GM12878 (cell line): ENCODE results near the gene CHST13. TPM values are rescaled to one million over a fixed set of nuclear protein-coding genes. Genes with fewer than 3 reads are reported as not detected.

Experiments
- ATAC-seq: fragments of 200-7000 bp; cut with Tn5 transposase; 3 replicates; pipeline ENCODE4 v1.9.1; 2020; ENCODE audit warnings: mild to moderate bottlenecking, moderate library complexity
- BruUV-seq: library from RNA; stranded (reverse); fragments of 400-500 nt; replicated peaks from 2 replicates; lab custom pipeline; 2021; lab: Mats Ljungman, UMichigan
- CTCF ChIA-PET: fragments of 300-600 bp; sonication (Branson Sonifier 250); formaldehyde crosslinking; extraction: SDS; loops from one replicate; lab custom pipeline; 2021; ENCODE audit warnings: inconsistent platforms; lab: Yijun Ruan, JAX
- POLR2A ChIA-PET: fragments of 350-600 bp; formaldehyde crosslinking; extraction: SDS; loops from one replicate; lab custom pipeline; 2021; ENCODE audit warnings: inconsistent platforms; lab: Charles Lee
- RAD21 ChIA-PET: fragments of 300-600 bp; sonication (Branson Sonifier 250); formaldehyde crosslinking; loops from one replicate; lab custom pipeline; 2023; ENCODE audit warnings: antibody characterized with exemption; ENCODE audit not compliant: unreplicated experiment; lab: Charles Lee
- SMC1A ChIA-PET: fragments of 300-600 bp; sonication (Branson Sonifier 250); formaldehyde crosslinking; loops from one replicate; lab custom pipeline; 2023; ENCODE audit not compliant: unreplicated experiment, uncharacterized antibody; lab: Charles Lee
- DNase-seq: peaks from one replicate; pipeline ENCODE4 v3.0.0-alpha.2; 2011; ENCODE audit warnings: low read depth, low spot score
- FAIRE-seq: peaks from 3 replicates; lab custom pipeline; 2011; peaks lifted over from hg19 to GRCh38; lab: Jason Lieb, UNC
- H2AFZ ChIP-seq: 2 replicates; pipeline ENCODE4 v1.6.0; 2011; ENCODE audit warnings: low read depth, low read length, control low read depth; ENCODE audit not compliant: control insufficient read depth
- H3K27ac ChIP-seq: 2 replicates; pipeline ENCODE4 v1.5.1; 2011; ENCODE audit warnings: control low read depth; ENCODE audit not compliant: control insufficient read depth, insufficient read depth
- H3K27me3 ChIP-seq, 2 experiments: replicated peaks in 1 of 2; 2 replicates each; pipeline versions ENCODE4 v1.6.0 to v1.6.1; 2011; ENCODE audit warnings: low read length in 1 of 2; ENCODE audit not compliant: control insufficient read depth in 2 of 2, insufficient read depth in 2 of 2
- H3K36me3 ChIP-seq, 2 experiments: 2 replicates each; pipeline ENCODE4 v1.5.1; 2011; ENCODE audit warnings: low read length in 1 of 2; ENCODE audit not compliant: control insufficient read depth in 2 of 2, insufficient read depth in 2 of 2
- H3K4me1 ChIP-seq: 2 replicates; pipeline ENCODE4 v1.6.1; 2011; ENCODE audit warnings: mild to moderate bottlenecking, low read length, moderate library complexity, mixed read lengths; ENCODE audit not compliant: control insufficient read depth, insufficient read depth
- H3K4me2 ChIP-seq: 2 replicates; pipeline ENCODE4 v1.6.0; 2011; ENCODE audit warnings: control low read depth; ENCODE audit not compliant: control insufficient read depth, insufficient read depth
- H3K4me3 ChIP-seq: fragments of 200-600 bp; sonication (generic); 2 replicates; pipeline ENCODE4 v1.5.1; 2016
- H3K79me2 ChIP-seq: 2 replicates; pipeline ENCODE4 v1.6.0; 2011; ENCODE audit warnings: low read length; ENCODE audit not compliant: control insufficient read depth, insufficient read depth
- H3K9ac ChIP-seq: 2 replicates; pipeline ENCODE4 v1.8.0; 2011; ENCODE audit warnings: low read length, control low read depth, mixed read lengths; ENCODE audit not compliant: control insufficient read depth, insufficient read depth
- H3K9me3 ChIP-seq: replicated peaks from 3 replicates; pipeline ENCODE4 v1.5.1; 2011; ENCODE audit warnings: mild to moderate bottlenecking, low read length; ENCODE audit not compliant: control insufficient read depth, insufficient read depth
- H4K20me1 ChIP-seq: 2 replicates; pipeline ENCODE4 v1.6.0; 2011; ENCODE audit not compliant: control insufficient read depth, insufficient read depth
- BCL11A ChIP-seq: IDR thresholded peaks from 2 replicates; pipeline ENCODE4 v1.6.1; 2011; ENCODE audit warnings: low read depth, low read length
- BHLHE40 ChIP-seq, 2 experiments: fragments of 450-650 bp in 1 of 2; IDR thresholded peaks; 2 replicates each; pipeline ENCODE4 v1.6.1; 2011 to 2017; ENCODE audit warnings: low read depth in 2 of 2, borderline replicate concordance in 1 of 2, improper control_type of control experiment in 1 of 2, low read length in 1 of 2, mild to moderate bottlenecking in 1 of 2
- BMI1 ChIP-seq: fragments of 450-650 bp; IDR thresholded peaks from 2 replicates; pipeline ENCODE4 v1.6.1; 2016; ENCODE audit warnings: mild to moderate bottlenecking, moderate library complexity, borderline replicate concordance
- ETV6 ChIP-seq, 2 experiments: fragments of 450-650 bp in 1 of 2; IDR thresholded peaks in 1 of 2; conservative IDR thresholded peaks in 1 of 2; 2 replicates each; pipeline ENCODE4 v1.6.1; 2014; ENCODE audit warnings: antibody characterized with exemption in 1 of 2, borderline replicate concordance in 1 of 2, low read depth in 1 of 2, mild to moderate bottlenecking in 1 of 2, moderate library complexity in 1 of 2
- IRF3 ChIP-seq: fragments of 450-650 bp; IDR thresholded peaks from 2 replicates; pipeline ENCODE4 v1.6.1; 2014; ENCODE audit warnings: mild to moderate bottlenecking
- MEF2B ChIP-seq: fragments of 450-650 bp; IDR thresholded peaks from 2 replicates; pipeline ENCODE4 v1.6.1; 2018; ENCODE audit warnings: mild to moderate bottlenecking, moderate library complexity; ENCODE audit not compliant: partially characterized antibody, poor library complexity, severe bottlenecking
- NRF1 ChIP-seq: conservative IDR thresholded peaks from 2 replicates; pipeline ENCODE4 v1.6.1; 2011; ENCODE audit warnings: mild to moderate bottlenecking, low read depth, low read length, improper control_type of control experiment
- SKIL ChIP-seq: fragments of 450-650 bp; IDR thresholded peaks from 2 replicates; pipeline ENCODE4 v1.6.1; 2017; ENCODE audit warnings: mild to moderate bottlenecking, low read depth, inconsistent platforms; ENCODE audit not compliant: poor library complexity, severe bottlenecking
- ZNF217 ChIP-seq: fragments of 450-650 bp; IDR thresholded peaks from 2 replicates; pipeline ENCODE4 v1.6.1; 2017; ENCODE audit warnings: antibody characterized with exemption, mild to moderate bottlenecking
- ZSCAN29 ChIP-seq: fragments of 450-650 bp; IDR thresholded peaks from 2 replicates; pipeline ENCODE4 v1.6.1; 2017; ENCODE audit warnings: mild to moderate bottlenecking, moderate library complexity
- ZZZ3 ChIP-seq: IDR thresholded peaks from 2 replicates; pipeline ENCODE4 v1.6.1; 2011; ENCODE audit warnings: low read depth; ENCODE audit not compliant: control insufficient read depth, insufficient read length
- WGBS: methylation state at CpG from one replicate; pipeline ENCODE4 v1.1.6; 2016; ENCODE audit warnings: low lambda C conversion rate; ENCODE audit not compliant: insufficient replicate concordance, insufficient coverage; ENCODE audit errors: missing lambda C conversion rate; 5-methylcytosine and 5-hydroxymethylcytosine counted together
- in situ Hi-C: fragments of 300-500 bp; cut with MboI; formaldehyde crosslinking; loops from 9 replicates; pipeline ENCODE4 v1.14.3; 2018; ENCODE audit warnings: mixed read lengths
- intact Hi-C: fragments of 100-400 bp; cut with micrococcal nuclease; formaldehyde crosslinking; loops from one replicate; pipeline ENCODE4 v1.14.2; 2022; ENCODE audit not compliant: unreplicated experiment
- polyA plus RNA-seq, 11 experiments: library from polyadenylated mRNA; depleted of rRNA in 4 of 11; unstranded in 6 of 11; stranded (reverse) in 5 of 11; fragments of >200 nt; fragmentation: Nextera tagmentation in 4 of 11; fragmentation: Illumina TruSeq in 1 of 11; extraction: Ambion mirVana in 4 of 11; extraction: Trizol in 1 of 11; gene quantifications; 1 replicate in 1 of 11; 2 replicates in 10 of 11; pipeline versions ENCODE4 v1.2.1 to v1.2.3, GENCODE V29; 2011 to 2016; ENCODE audit warnings: inconsistent platforms in 2 of 11, missing spikeins in 2 of 11, low read depth in 1 of 11
- total RNA-seq, 4 experiments: library from RNA; depleted of rRNA in 3 of 4; stranded (reverse); fragments of >200 nt in 3 of 4; fragmentation: Illumina TruSeq in 1 of 4; extraction: Trizol in 1 of 4; gene quantifications; 2 replicates each; pipeline versions ENCODE4 v1.2.1 to v1.2.3, GENCODE V29; 2013 to 2021

The CHST13 gene
- total and polyA plus RNA-seq, 10 of the 15 experiments (the other 5 are each of a cell fraction or from before 2014, with no cell fraction given), result not detected

GRCh38 chr3:126481808-126482502, 42.0 kb upstream of the CHST13 start:
- Histone ChIP-seq H3K9ac (no peak overlapping the region), H3K79me2 (no peaks in the 10 kb centered on the region), H3K36me3 (no peaks in the 10 kb centered on the region), H3K4me3 (no peak overlapping the region), H3K27ac (no peak overlapping the region), H3K9me3 (no peaks in the 10 kb centered on the region), H3K27me3 (no peaks in the 10 kb centered on the region), H3K4me2 (no peak overlapping the region), H4K20me1 (no peaks in the 10 kb centered on the region), H3K4me1 (no peaks in the 10 kb centered on the region), H2AFZ (no peak overlapping the region)
- TF ChIP-seq NRF1 (no peak), ZZZ3 (no peak), ZSCAN29 (no peak), BMI1 (no peak), BCL11A (no peak), SKIL (no peak), ZNF217 (no peak), IRF3 (no peak), BHLHE40 (IDR thresholded peaks at IDR 0.05; ENCODE audit: borderline replicate concordance in 1 of 2, low read depth in 2 of 2, low read length in 1 of 2) (no peak), MEF2B (no peak), ETV6 (conservative IDR thresholded peaks at IDR 0.05 in 1 of 2, IDR thresholded peaks at IDR 0.05 in 1 of 2; ENCODE audit: borderline replicate concordance in 1 of 2, low read depth in 1 of 2) (no peak)
- no TSS peak for BruUV-seq
- RAD21 ChIA-PET, result no interaction called here
- in situ Hi-C loops, result no loop called here
- intact Hi-C loops, result no loop called here
- POLR2A ChIA-PET, result no interaction called here
- CTCF ChIA-PET, result no interaction called here
- DNase-seq (no peak), ATAC-seq (no peak), FAIRE-seq (no peak)
- SMC1A ChIA-PET, result no interaction called here
- WGBS, result 49% methylated on average over 16 of the region's 16 CpGs
